Type B pancreatic cell (in vitro differentiated cells): ENCODE data around the gene TTC23. TPM values are rescaled to one million over a fixed set of nuclear protein-coding genes. Genes with fewer than 3 reads are reported as not detected.
"Not testable (repeated sequence)": the region's sequence is repeated elsewhere in the genome, so short reads cannot be mapped to it uniquely, and the experiment has no call there.

Experiments used
- DNase-seq: peaks from one replicate; pipeline ENCODE4 v3.0.0; 2021; ENCODE audit warnings: mixed read lengths; ENCODE audit not compliant: unreplicated experiment; ENCODE audit errors: extremely low spot score
- H3K27ac Mint-ChIP-seq: 2 replicates; pipeline ENCODE4 v1.8.0; 2021; ENCODE audit warnings: mild to moderate bottlenecking, mixed read lengths
- H3K27me3 Mint-ChIP-seq: 2 replicates; pipeline ENCODE4 v1.8.0; 2021; ENCODE audit warnings: mixed read lengths
- H3K36me3 Mint-ChIP-seq: 2 replicates; pipeline ENCODE4 v1.8.0; 2021; ENCODE audit warnings: mixed read lengths
- H3K4me1 Mint-ChIP-seq: one replicate; pipeline ENCODE4 v1.8.0; 2021; ENCODE audit warnings: mixed read lengths; ENCODE audit not compliant: unreplicated experiment
- H3K4me3 Mint-ChIP-seq: 2 replicates; pipeline ENCODE4 v1.8.0; 2021; ENCODE audit warnings: mild to moderate bottlenecking, mixed read lengths
- H3K9me3 Mint-ChIP-seq: 2 replicates; pipeline ENCODE4 v1.8.0; 2021; ENCODE audit warnings: mixed read lengths
- CTCF ChIP-seq: fragments of 200-600 bp; sonication (generic); conservative IDR thresholded peaks from 2 replicates; pipeline ENCODE4 v1.5.0; 2021; ENCODE audit warnings: antibody characterized with exemption, mild to moderate bottlenecking
- total RNA-seq: library from RNA; stranded (reverse); gene quantifications from 2 replicates; pipeline ENCODE4 v1.2.1, GENCODE V29; 2021; ENCODE audit warnings: low replicate concordance

Gene TTC23
- total RNA-seq, 1 donor from 2014 or later, result 26.4 TPM

GRCh38 chr15:99239545-99240198, 9.7 kb downstream of the TTC23 start:
- Mint-ChIP-seq H3K9me3 (no peaks in the 10 kb centered on the region), H3K4me3 (no peak overlapping the region), H3K4me1 (peaks cover 4% of the 10 kb centered on the region), H3K27me3 (no peaks in the 10 kb centered on the region), H3K27ac (no peak overlapping the region), H3K36me3 (peaks cover 27% of the 10 kb centered on the region)
- TF ChIP-seq CTCF, result no peak
- no peak for DNase-seq

GRCh38 chr15:99238849-99239248, 10.5 kb downstream of the TTC23 start:
- TF ChIP-seq CTCF, result no peak
- Mint-ChIP-seq H3K36me3 (peaks cover 27% of the 10 kb centered on the region), H3K9me3 (no peaks in the 10 kb centered on the region), H3K4me3 (no peak overlapping the region), H3K4me1 (peaks cover 4% of the 10 kb centered on the region), H3K27ac (no peak overlapping the region), H3K27me3 (no peaks in the 10 kb centered on the region)
- no peak for DNase-seq

GRCh38 chr15:99234160-99234559, 15.2 kb downstream of the TTC23 start:
- peaks cover 24% of the 10 kb centered on the region for H3K36me3 Mint-ChIP-seq
- not testable (repeated sequence) for H3K9me3 Mint-ChIP-seq, H3K27me3 Mint-ChIP-seq, H3K4me1 Mint-ChIP-seq, DNase-seq, H3K27ac Mint-ChIP-seq, H3K4me3 Mint-ChIP-seq

- no peaks in the 10 kb centered on the region for H3K9me3 Mint-ChIP-seq
- no peak for DNase-seq
- no peak overlapping the region for H3K4me3 Mint-ChIP-seq
- no peak for TF ChIP-seq CTCF
- H3K27ac Mint-ChIP-seq, result no peak overlapping the region
- no peaks in the 10 kb centered on the region for H3K4me1 Mint-ChIP-seq
- H3K36me3 Mint-ChIP-seq, result peaks cover 27% of the 10 kb centered on the region
- H3K27me3 Mint-ChIP-seq, result no peaks in the 10 kb centered on the region
Measured at GRCh38 chr15:99232740-99233139, 16.6 kb downstream of the TTC23 start.

DNA sequence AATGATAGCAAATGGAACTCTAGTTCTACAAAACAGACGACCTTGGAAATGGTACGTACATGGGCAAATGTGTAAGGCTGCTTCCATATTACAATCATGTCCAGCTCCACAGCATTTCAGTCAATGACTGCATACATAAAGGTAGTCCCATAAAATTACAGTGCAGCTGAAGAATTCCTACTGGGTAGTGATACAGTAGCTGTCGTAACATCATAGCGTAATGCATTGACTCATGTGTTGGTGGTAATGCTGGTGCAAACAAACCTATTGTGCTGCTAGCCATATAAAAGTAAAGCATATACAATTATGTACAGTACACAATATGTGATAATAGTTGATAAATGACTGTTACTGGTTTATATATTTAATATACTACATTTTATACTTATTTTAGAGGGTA, 18.5 kb downstream of the TTC23 start:
- Mint-ChIP-seq H3K27ac (no peak overlapping the region), H3K4me3 (no peak overlapping the region), H3K4me1 (no peaks in the 10 kb centered on the region), H3K9me3 (no peaks in the 10 kb centered on the region), H3K36me3 (peaks cover 26% of the 10 kb centered on the region), H3K27me3 (no peaks in the 10 kb centered on the region)
- no peak for DNase-seq
- no peak for TF ChIP-seq CTCF

DNA sequence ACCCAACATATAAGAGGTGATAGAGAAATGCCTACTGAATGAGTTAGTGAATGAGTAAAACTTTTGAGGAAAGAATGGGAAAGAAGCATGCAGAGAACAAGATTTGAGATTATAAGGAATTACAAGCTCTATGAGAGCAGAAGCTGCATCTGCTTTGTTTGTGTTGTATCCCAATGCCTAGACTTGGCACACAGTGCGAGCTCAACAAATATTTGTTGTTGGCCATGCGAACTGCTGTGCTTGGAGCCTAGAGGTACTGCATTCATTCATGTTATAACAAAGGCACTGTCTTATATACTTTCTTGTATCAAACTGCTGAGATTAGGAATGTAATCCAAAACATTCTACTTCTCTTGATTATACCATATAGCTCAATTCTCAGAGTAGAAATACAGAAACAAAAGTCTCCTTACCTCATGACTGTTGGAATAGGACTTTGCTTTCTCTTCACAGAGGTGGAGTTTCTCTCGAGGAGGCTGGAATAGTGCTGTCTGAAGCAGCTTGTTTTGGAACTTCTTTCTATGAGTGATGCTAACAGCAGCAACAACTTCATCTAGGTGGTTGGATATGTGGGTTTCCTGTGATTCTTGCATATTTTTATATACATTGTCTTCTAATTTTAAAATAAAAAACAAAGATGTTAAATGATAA, 21.1 kb downstream of the TTC23 start:
- Mint-ChIP-seq H3K27me3 (no peaks in the 10 kb centered on the region), H3K4me3 (no peak overlapping the region), H3K27ac (no peak overlapping the region), H3K9me3 (no peaks in the 10 kb centered on the region), H3K4me1 (no peaks in the 10 kb centered on the region), H3K36me3 (peaks cover 35% of the 10 kb centered on the region)
- no peak for TF ChIP-seq CTCF
- no peak for DNase-seq
